SIG-M5 (cell line): Measurements from ENCODE around the gene SHLD1.
"Not testable (repeated sequence)": the region's sequence is repeated elsewhere in the genome, so short reads cannot be mapped to it uniquely, and the experiment has no call there.

Source experiments
- DNase-seq: peaks from one replicate; lab custom pipeline; 2025; lab: John Stamatoyannopoulos, UW

The SHLD1 gene

DNA sequence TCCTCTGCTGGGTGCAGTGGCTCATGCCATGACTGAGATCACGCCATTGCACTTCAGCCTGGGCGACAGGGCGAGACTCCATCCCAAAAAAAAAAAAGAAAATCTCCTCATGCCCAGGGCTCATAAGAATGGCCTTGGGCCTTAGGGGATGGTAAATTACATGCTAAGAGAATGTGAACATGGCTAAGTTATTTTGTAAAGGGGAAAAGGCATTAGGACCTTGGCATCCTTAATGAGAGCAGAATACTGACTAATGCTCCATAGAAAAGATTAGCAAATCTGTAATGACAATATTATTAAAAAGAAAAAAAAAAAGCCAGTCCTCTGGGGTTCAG lies 12.6 kb upstream of the SHLD1 start:
- DNase-seq: no peak

DNA sequence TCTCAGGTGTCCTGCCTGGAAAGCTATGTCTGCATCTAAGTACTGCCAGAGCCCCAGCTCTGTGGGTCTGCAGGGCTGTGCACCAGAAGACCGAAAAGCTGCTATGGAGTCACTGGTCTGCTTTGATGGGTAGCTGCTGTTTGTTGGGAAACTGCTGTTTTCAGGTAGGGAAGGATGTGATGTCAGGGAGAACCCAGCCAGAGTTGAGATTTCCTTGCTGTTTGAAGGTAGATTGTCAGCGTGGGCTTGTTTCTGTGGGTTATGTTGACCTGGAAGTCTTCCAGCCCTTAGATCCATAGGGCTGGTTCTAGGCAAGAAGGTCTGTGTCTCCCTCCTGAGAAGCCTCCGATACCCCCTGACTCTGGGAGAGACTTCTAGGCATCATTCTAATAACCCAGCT lies 12.2 kb upstream of the SHLD1 start:
- DNase-seq: no peak

GRCh38 chr20:5740643-5741042 lies 9.6 kb upstream of the SHLD1 start:
- not testable (repeated sequence) for DNase-seq

DNA sequence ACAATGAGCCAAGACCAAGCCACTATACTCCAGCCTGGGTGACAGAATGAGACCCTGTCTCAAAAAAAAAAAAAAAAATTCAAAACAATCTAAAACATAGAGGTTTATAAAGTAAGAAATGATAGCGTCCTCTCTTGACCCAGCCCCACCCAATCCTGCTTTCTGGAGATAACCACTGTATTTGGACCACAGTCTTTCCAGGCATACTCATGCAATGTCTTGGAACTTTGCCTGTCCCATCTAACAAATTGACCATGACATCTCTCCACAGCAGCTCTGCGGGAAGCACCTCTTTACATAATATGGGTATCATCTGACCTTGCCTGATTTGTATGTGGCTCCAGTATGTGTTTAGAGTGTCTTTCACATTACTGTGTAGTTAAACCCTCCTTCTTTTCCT lies 9.1 kb upstream of the SHLD1 start:
- DNase-seq: no peak

DNA sequence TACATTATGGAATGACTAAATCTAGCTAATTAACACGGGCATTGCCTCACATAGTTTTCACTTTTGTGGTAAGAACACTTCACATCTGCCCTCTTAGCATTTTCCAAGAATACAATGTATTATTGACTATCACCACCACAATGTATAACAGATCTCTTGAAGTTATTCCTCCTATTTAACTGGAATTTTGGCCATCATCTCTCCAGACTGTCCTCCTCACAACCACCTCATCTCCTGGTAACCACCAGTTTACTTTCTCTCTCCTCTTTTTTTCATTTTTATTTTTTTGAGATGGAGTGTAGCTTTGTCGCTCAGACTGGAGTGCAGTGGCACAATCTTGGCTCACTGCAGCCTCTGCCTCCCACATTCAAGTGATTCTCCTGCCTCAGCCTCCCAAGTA lies 8.2 kb upstream of the SHLD1 start:
- DNase-seq: no peak

- DNase-seq: no peak
Measured at GRCh38 chr20:5745416-5746030, 4.7 kb upstream of the SHLD1 start.

DNA sequence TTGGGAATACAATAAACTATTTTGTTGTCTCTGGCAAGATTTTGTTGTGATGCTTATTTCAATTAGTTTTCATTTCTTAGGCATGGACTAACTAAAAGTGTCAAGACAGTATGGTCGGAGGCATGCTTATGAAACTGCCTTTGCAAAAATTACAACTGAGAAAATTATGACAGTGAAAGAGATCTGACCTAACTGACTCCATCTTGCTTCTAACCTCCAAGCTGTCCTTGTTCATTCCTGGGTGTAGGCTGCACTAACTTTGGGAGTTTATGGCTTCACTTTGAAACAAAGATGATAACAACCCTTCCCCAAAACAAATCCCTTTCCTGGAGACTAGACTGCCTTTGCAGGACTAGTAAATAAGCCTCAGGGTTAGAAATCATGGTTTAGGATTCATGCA lies 4.1 kb upstream of the SHLD1 start:
- no peak for DNase-seq

- DNase-seq: no peak
Measured at GRCh38 chr20:5748246-5748645, 2.0 kb upstream of the SHLD1 start.

- DNase-seq: not testable (repeated sequence)
Measured at GRCh38 chr20:5749512-5749951, 669 bp upstream of the SHLD1 start.

DNA sequence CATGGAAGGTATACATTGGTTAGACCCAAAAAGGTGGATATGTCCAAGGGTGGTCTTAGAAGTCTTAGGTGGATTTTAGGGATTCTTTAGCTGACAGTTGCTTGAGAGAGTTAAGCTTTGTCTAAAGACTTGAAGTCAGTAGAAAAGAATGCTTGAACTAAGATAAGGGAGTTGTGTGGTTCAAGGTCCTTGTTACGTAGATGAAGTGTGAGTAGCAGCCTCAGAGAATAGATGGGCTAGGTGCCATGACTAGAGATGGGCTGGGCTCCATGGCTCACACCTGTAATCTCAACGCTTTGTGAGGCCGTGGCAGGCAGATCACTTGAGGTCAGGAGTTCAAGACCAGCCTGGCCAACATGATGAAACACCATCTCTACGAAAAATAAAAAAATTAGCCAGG lies 1.7 kb downstream of the SHLD1 start:
- DNase-seq: no peak

- DNase-seq: no peak
Measured at GRCh38 chr20:5753814-5754213, 3.6 kb downstream of the SHLD1 start.

- DNase-seq: no peak
Measured at GRCh38 chr20:5757949-5758348, 7.7 kb downstream of the SHLD1 start.

DNA sequence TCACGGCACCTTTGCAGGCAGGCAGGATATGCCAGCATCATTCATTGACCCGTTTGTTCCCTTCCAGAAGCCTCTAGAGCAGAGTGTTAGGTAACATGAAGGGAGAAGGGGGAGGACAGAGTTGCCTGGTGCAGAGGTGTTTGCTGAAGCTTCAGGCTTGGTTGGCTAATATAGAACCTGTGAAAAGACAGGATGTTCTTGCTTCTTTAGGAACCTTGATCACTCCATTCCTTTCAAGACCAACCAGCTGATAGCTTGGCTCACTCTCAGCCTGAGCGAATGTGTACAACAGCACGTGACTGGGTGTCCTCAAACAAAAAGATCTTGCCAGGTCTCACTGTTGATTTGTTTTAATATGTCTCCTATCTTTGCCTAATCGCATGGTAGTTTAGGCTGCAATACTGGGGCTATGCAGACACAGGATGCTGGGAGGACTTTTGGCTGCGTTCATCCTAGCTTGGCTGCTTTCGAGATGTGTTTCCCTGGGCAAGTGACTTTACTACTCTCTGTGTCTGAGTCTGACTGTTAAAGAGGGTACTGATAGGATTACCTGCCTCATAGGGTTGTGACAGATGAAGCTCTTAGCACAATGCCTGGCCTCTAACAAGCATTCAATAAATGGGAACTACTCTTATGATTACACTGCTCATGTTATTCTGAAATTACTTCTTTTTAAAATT lies 16.0 kb downstream of the SHLD1 start:
- DNase-seq: no peak

GRCh38 chr20:5767493-5768098 lies 17.4 kb downstream of the SHLD1 start:
- no peak for DNase-seq

- DNase-seq: no peak
Measured at GRCh38 chr20:5770231-5770986, 20.2 kb downstream of the SHLD1 start.

GRCh38 chr20:5770987-5771318 lies 20.8 kb downstream of the SHLD1 start:
- no peak for DNase-seq

DNA sequence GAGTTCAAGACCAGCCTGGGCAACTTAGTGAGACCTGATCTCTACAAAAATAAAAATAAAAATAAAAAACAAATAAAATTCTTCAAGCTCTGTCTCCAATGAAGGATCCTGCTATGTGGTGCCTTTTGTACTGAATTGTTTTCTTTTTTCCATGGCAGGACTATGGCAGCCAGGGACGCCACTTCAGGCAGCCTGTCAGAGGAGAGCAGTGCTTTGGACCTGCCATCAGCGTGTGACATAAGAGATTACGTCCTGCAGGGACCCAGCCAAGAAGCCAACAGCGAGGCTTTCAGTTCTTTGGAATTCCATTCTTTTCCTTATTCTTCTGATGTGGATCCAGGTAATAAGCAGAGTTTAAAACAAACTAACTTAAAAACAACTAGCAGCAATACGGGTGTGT lies 22.5 kb downstream of the SHLD1 start:
- DNase-seq: no peak

GRCh38 chr20:5773589-5773988 lies 23.4 kb downstream of the SHLD1 start:
- DNase-seq: no peak

DNA sequence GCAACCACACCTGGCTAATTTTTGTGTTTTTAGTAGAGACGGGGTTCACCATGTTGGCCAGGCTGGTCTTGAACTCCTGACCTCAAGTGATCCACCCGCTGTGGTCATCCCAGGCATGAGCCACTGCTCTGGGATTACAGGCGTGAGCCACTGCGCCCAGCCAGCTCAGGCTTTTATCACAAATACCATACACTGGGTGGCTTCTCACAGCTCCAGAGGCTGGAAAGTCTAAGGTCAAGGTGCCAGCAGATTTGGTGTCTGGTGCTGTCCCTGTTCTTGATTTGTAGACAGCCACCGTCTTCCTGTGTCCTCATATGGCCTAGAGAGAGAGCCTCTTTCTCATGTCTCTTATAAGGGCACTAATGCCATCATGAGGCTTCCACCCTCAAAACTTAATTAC lies 25.9 kb downstream of the SHLD1 start:
- no peak for DNase-seq

DNA sequence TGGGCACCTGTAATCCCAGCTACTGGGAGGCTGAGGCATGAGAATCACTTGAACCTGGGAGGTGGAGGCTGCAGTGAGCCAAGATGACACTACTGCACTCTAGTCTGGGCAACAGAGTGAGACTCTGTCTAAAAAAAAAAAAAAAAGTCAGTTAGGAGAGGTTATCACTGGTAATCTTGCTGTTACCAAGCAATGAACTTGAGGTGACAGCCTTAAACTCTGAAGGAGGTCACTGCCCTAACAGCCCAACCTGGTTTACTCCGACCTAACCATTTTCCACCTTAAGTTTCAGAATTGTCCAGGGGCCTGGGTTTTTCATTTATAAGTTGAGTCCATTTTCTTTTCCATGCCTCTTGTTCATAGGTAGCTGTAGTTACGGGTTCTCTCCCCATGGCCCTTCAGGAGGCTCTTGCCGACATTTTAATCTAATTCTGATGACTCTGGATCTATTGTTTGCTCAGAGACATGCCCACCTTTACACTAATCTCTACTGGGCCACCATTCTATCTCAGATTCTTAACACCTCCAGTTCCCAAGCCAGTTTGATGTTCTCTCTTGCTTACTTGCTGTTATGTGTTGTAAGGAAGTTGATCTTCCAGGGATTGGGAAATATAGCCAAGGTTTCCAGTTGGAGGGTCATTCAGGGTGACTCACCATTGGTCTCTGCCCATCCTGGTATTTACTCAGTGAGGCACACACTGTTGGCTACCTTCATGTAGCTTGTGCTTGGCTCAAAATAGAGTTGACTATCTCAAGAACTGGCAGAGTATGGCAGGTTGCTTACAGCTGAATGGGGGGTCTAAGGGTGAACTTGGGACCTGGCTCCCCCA lies 29.1 kb downstream of the SHLD1 start:
- no peak for DNase-seq

DNA sequence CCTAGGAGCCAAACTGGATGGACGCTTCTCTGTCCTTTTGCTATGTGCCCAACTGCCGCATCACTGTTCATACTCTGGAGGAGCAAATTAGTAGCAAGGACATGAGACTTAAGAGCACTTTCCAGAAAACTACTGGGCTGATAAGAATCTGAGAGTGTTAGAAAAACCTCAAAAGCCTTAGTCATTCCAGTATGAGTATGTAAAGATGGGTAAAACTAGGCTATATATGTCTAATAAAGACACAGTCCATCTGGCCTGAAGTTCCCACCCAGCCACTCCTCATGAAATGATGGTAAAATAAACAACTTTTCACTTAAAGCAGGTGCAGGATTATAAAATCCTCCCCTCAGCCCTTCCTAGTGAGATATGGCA lies 30.6 kb downstream of the SHLD1 start:
- no peak for DNase-seq

GRCh38 chr20:5781367-5781766 lies 31.2 kb downstream of the SHLD1 start:
- DNase-seq: not testable (repeated sequence)
